ENCODE measurements around the gene PANK3. TPM values are rescaled to one million over a fixed set of nuclear protein-coding genes. Genes with fewer than 3 reads are reported as not detected.

The PANK3 gene
- total RNA-seq, 1 experiment from 2014 or later, result 117 TPM

DNA sequence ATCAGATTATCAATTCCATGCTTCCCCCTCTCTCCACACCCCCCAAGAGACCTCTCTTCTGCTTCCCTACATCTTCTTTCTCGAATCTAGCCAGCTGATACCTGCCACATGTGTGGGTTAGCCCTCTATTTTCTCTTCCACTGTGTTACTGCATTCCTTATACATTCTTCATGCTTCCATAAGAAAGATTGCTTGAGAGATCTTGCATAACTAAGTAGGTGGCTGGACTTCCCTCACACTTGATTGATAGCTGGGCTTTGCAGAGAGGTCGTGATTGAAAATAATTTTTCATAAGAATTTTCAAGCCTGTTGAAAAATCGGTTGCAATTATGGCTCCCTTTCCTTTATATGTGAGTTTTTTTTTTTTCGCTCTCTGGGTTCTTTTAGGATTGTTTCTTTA lies 33.0 kb upstream of the PANK3 start:
- ChIA-PET POLR2A (interaction anchor here (2.5 to 3.7 kb wide), 2 partner anchors 33 to 35 kb away, joined by 14 to 19 read pairs; partner anchors contain the start of gene PANK3), CTCF (interaction anchor here (0.6 kb wide), 1 partner anchor 15 kb away, joined by 3 read pairs; no protein-coding TSS in a partner anchor)
- DNase-seq (ENCODE audit: unreplicated experiment), result no peak
- BruUV-seq (replicated peaks), result no TSS peak
- Mint-ChIP-seq H3K9me3 (ENCODE audit: unreplicated experiment) (no peaks in the 10 kb centered on the region), H3K4me1 (ENCODE audit: insufficient read depth, unreplicated experiment) (peaks cover 7% of the 10 kb centered on the region), H3K4me3 (ENCODE audit: unreplicated experiment) (no peak overlapping the region), H3K36me3 (ENCODE audit: insufficient read depth, unreplicated experiment) (no peaks in the 10 kb centered on the region), H3K27ac (ENCODE audit: low read depth, unreplicated experiment) (no peak overlapping the region), H3K27me3 (ENCODE audit: insufficient read depth, unreplicated experiment) (no peaks in the 10 kb centered on the region)
- intact Hi-C loops (cut with micrococcal nuclease), result no loop called here
- TF ChIP-seq, protein P1, sequence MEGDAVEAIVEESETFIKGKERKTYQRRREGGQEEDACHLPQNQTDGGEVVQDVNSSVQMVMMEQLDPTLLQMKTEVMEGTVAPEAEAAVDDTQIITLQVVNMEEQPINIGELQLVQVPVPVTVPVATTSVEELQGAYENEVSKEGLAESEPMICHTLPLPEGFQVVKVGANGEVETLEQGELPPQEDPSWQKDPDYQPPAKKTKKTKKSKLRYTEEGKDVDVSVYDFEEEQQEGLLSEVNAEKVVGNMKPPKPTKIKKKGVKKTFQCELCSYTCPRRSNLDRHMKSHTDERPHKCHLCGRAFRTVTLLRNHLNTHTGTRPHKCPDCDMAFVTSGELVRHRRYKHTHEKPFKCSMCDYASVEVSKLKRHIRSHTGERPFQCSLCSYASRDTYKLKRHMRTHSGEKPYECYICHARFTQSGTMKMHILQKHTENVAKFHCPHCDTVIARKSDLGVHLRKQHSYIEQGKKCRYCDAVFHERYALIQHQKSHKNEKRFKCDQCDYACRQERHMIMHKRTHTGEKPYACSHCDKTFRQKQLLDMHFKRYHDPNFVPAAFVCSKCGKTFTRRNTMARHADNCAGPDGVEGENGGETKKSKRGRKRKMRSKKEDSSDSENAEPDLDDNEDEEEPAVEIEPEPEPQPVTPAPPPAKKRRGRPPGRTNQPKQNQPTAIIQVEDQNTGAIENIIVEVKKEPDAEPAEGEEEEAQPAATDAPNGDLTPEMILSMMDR (IDR thresholded peaks at IDR 0.05; ENCODE audit: unreplicated experiment), result no peak

- no peak for DNase-seq (ENCODE audit: unreplicated experiment)
- H3K36me3 Mint-ChIP-seq (ENCODE audit: insufficient read depth, unreplicated experiment), result no peaks in the 10 kb centered on the region
- no TSS peak for BruUV-seq (replicated peaks)
- H3K27me3 Mint-ChIP-seq (ENCODE audit: insufficient read depth, unreplicated experiment), result no peaks in the 10 kb centered on the region
- H3K4me3 Mint-ChIP-seq (ENCODE audit: unreplicated experiment), result no peak overlapping the region
- peaks cover 7% of the 10 kb centered on the region for H3K4me1 Mint-ChIP-seq (ENCODE audit: insufficient read depth, unreplicated experiment)
- H3K27ac Mint-ChIP-seq (ENCODE audit: low read depth, unreplicated experiment), result no peak overlapping the region
- ChIA-PET POLR2A (interaction anchor here (2.5 to 3.7 kb wide), 2 partner anchors 32 to 36 kb away, joined by 14 to 19 read pairs; partner anchors contain the start of gene PANK3), CTCF (interaction anchor here (0.6 to 2.9 kb wide), 5 partner anchors 9 to 67 kb away, joined by 3 to 12 read pairs (median 4); no protein-coding TSS in a partner anchor)
- H3K9me3 Mint-ChIP-seq (ENCODE audit: unreplicated experiment), result no peaks in the 10 kb centered on the region
- TF ChIP-seq, protein P1 (IDR thresholded peaks at IDR 0.05; ENCODE audit: unreplicated experiment), result no peak
- intact Hi-C loops (cut with micrococcal nuclease), result no loop called here
Measured at GRCh38 chr5:168611165-168611564, 32.0 kb upstream of the PANK3 start.

- H3K27me3 Mint-ChIP-seq (ENCODE audit: insufficient read depth, unreplicated experiment), result no peaks in the 10 kb centered on the region
- no peaks in the 10 kb centered on the region for H3K9me3 Mint-ChIP-seq (ENCODE audit: unreplicated experiment)
- POLR2A ChIA-PET, result interaction anchor here (0.8 to 3.7 kb wide), 3 partner anchors 31 to 37 kb away, joined by 3 to 19 read pairs (median 14); partner anchors contain the start of gene PANK3
- H3K36me3 Mint-ChIP-seq (ENCODE audit: insufficient read depth, unreplicated experiment), result no peaks in the 10 kb centered on the region
- DNase-seq (ENCODE audit: unreplicated experiment), result no peak
- TF ChIP-seq, protein P1 (IDR thresholded peaks at IDR 0.05; ENCODE audit: unreplicated experiment), result no peak
- CTCF ChIA-PET, result interaction anchor here (0.8 to 2.9 kb wide), 4 partner anchors 12 to 20 kb away, joined by 3 to 12 read pairs (median 4); no protein-coding TSS in a partner anchor
- H3K27ac Mint-ChIP-seq (ENCODE audit: low read depth, unreplicated experiment), result no peak overlapping the region
- no TSS peak for BruUV-seq (replicated peaks)
- H3K4me3 Mint-ChIP-seq (ENCODE audit: unreplicated experiment), result no peak overlapping the region
- intact Hi-C loops (cut with micrococcal nuclease), result no loop called here
- H3K4me1 Mint-ChIP-seq (ENCODE audit: insufficient read depth, unreplicated experiment), result peaks cover 7% of the 10 kb centered on the region
Measured at GRCh38 chr5:168609806-168610482, 30.8 kb upstream of the PANK3 start.

GRCh38 chr5:168608821-168609220 lies 29.7 kb upstream of the PANK3 start:
- TF ChIP-seq, protein P1 (IDR thresholded peaks at IDR 0.05; ENCODE audit: unreplicated experiment), result no peak
- H3K27ac Mint-ChIP-seq (ENCODE audit: low read depth, unreplicated experiment), result no peak overlapping the region
- ChIA-PET CTCF (interaction anchor here (0.6 to 2.9 kb wide), 2 partner anchors 17 to 113 kb away, joined by 3 to 12 read pairs; no protein-coding TSS in a partner anchor), POLR2A (interaction anchor here (0.7 to 0.9 kb wide), 3 partner anchors 11 to 54 kb away, joined by 3 to 4 read pairs (median 4); no protein-coding TSS in a partner anchor)
- H3K4me3 Mint-ChIP-seq (ENCODE audit: unreplicated experiment), result no peak overlapping the region
- H3K27me3 Mint-ChIP-seq (ENCODE audit: insufficient read depth, unreplicated experiment), result no peaks in the 10 kb centered on the region
- H3K36me3 Mint-ChIP-seq (ENCODE audit: insufficient read depth, unreplicated experiment), result no peaks in the 10 kb centered on the region
- BruUV-seq (replicated peaks), result no TSS peak
- H3K4me1 Mint-ChIP-seq (ENCODE audit: insufficient read depth, unreplicated experiment), result peaks cover 14% of the 10 kb centered on the region
- no peaks in the 10 kb centered on the region for H3K9me3 Mint-ChIP-seq (ENCODE audit: unreplicated experiment)
- DNase-seq (ENCODE audit: unreplicated experiment), result no peak
- intact Hi-C loops (cut with micrococcal nuclease), result no loop called here

Data from MCF 10A (cell line).